HCT116 (cell line): ENCODE measurements around the gene SEC61A2.

ENCODE experiments used
- POLR2A ChIP-seq: IDR thresholded peaks from 2 replicates; pipeline ENCODE4 v1.7.0; 2011; ENCODE audit warnings: borderline replicate concordance; ENCODE audit not compliant: insufficient read depth, insufficient read length; ENCODE audit errors: extremely low read depth
- TCF7L2 ChIP-seq: IDR thresholded peaks from 2 replicates; pipeline ENCODE4 v1.7.0; 2011; ENCODE audit warnings: borderline replicate concordance, inconsistent platforms; ENCODE audit not compliant: insufficient read depth, insufficient read length; ENCODE audit errors: extremely low read depth
- TF ChIP-seq, protein P1 (sequence below), 3 experiments: fragments of 200-600 bp in 1 of 3; sonication (generic) in 1 of 3; IDR thresholded peaks in 2 of 3; conservative IDR thresholded peaks in 1 of 3; 2 replicates each; pipeline ENCODE4 v1.5.1; 2012 to 2017; ENCODE audit warnings: low read depth in 2 of 3, low read length in 2 of 3, antibody characterized with exemption in 1 of 3, borderline replicate concordance in 1 of 3, control low read depth in 1 of 3, mild to moderate bottlenecking in 1 of 3, mixed read lengths in 1 of 3, mixed run types in 1 of 3, moderate library complexity in 1 of 3; ENCODE audit not compliant: insufficient read depth in 1 of 3

DNA sequence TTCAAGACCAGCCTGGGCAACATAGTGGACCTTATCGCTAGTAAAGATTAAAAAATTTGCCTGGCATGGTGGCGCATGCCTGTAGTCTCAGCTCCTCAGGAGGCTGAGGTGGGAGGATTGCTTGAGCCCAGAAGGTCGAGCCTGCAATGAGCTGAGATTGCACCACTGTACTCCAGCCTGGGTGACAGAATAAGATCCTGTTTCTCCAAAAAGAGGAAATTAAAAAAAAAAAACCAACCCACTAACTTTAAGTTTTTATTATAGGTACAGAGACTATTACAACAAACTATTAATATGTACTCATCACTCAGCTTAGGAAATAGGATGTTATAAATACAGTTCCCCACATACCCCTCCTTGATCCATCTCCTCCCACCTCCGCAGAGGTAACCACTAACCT is 30.5 kb upstream of the SEC61A2 start:
- TF ChIP-seq POLR2A (no peak), TCF7L2 (no peak)
- TF ChIP-seq, protein P1, sequence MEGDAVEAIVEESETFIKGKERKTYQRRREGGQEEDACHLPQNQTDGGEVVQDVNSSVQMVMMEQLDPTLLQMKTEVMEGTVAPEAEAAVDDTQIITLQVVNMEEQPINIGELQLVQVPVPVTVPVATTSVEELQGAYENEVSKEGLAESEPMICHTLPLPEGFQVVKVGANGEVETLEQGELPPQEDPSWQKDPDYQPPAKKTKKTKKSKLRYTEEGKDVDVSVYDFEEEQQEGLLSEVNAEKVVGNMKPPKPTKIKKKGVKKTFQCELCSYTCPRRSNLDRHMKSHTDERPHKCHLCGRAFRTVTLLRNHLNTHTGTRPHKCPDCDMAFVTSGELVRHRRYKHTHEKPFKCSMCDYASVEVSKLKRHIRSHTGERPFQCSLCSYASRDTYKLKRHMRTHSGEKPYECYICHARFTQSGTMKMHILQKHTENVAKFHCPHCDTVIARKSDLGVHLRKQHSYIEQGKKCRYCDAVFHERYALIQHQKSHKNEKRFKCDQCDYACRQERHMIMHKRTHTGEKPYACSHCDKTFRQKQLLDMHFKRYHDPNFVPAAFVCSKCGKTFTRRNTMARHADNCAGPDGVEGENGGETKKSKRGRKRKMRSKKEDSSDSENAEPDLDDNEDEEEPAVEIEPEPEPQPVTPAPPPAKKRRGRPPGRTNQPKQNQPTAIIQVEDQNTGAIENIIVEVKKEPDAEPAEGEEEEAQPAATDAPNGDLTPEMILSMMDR (IDR thresholded peaks at IDR 0.05 in 2 of 3, conservative IDR thresholded peaks at IDR 0.05 in 1 of 3; ENCODE audit: borderline replicate concordance in 1 of 3, insufficient read depth in 1 of 3, low read depth in 2 of 3, low read length in 2 of 3): no peak
